ENCODE results near the gene AIFM3.
"Not testable (repeated sequence)": the region's sequence is repeated elsewhere in the genome, so short reads cannot be mapped to it uniquely, and the experiment has no call there.

Gene AIFM3

GRCh38 chr22:20959578-20960461 is 7.2 kb upstream of the AIFM3 start:
- DNase-seq, result no peak

- no peak for DNase-seq
Measured at GRCh38 chr22:20960609-20961008, 6.4 kb upstream of the AIFM3 start.

DNA sequence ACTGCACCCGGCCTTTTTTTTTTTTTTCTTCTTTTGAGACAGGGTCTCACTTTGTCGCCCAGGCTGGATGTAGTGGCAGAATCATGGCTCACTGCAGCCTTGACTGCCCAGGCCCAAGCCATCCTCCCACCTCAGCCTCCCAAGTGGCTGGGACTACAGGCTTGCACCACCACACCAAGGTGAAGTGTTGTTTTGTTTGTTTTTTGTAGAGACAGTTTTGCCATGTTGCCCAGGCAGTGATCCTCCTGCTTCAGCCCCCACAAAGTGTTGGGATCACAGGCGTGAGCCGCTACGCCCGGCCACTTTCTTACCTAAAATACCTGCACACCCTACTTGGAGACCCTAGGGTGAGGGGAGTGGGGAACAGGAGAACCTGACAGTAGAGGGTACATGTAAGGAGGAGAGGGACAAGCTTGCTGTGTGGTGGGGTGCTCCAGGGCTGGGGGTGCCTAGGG is 4.5 kb upstream of the AIFM3 start:
- DNase-seq, result no peak

DNA sequence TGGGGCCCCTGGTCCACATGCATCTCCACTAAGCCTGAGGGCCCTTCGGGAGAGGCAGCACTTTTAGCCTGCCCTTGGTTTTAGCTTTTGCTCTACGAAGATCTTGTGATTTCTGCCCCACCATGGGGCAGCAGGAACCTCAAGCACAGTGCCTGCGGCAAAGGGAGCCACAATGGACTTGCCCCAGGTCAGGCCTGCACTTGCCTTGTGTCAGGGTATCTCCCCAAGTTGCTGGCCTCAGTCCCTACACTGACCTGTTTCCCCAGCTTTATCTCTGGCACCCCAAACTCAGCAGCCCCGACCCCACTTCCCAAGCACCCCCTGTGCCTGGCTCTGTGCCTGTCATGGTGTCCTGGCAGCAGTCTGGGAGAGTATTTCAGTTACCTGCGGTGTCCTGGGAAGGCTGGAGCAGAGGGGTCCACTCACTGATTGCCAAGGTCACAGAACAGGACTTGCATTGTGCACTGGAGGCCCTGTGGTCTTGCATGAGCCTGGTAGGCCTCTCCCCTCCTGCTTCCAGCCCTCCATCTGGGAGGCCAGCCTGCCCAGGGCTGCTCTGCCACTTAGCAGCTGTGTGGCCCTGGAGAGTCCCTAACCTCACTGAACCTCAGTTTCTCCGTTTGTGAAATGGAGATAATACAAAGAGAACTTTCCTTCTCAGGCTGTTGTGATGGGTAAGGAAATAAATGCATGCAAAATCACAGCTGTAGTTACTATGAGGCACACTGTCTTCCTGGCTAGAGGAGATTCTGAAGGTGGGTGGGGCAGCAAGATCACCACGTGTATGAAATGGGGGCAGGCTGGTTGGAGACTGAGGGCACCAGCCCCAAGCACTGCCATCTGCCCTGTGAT is 3.6 kb upstream of the AIFM3 start:
- no peak for DNase-seq

GRCh38 chr22:20964090-20964798 is 2.8 kb upstream of the AIFM3 start:
- DNase-seq, result no peak

GRCh38 chr22:20964799-20965103 is 2.3 kb upstream of the AIFM3 start:
- DNase-seq, result no peak

DNA sequence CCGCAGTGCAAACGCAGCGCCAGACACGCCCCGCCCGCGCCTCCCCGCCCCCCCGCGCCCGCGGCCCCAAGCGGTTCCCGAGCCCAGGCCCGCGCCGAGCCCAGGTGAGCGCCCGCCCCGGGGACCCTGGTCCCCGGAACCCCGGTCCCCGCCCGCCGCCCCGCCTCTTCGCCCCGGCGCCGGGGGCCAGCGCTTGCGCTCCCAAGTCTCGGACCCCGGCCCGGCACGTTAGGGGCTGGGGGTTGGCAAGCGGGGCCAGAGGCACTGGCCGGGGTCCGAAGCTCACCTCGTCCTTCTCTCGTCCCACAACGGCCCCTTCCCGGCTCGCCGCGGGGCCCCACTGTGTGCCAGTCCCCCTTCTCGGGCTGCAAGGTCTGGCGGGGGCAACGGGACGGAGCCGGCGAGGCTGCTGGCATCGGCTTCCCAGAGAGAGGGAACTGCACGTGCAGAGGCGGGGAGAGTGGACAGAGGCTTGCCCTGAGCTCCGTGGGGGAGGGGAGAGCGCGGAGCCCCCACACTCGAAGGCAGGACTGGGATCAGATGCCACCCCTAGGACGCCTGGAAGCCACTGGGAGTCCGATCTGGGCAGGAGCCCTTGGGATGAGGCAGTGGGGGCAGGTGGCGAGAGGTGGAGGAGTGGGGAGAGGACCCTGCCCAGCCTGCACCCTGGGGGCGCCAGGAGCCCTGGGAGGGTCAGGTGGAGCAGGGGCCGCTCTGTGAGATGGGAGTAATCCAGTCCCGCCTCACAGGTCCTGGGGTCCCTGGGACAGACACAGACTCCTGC is 1.8 kb upstream of the AIFM3 start:
- DNase-seq, result no peak

DNA sequence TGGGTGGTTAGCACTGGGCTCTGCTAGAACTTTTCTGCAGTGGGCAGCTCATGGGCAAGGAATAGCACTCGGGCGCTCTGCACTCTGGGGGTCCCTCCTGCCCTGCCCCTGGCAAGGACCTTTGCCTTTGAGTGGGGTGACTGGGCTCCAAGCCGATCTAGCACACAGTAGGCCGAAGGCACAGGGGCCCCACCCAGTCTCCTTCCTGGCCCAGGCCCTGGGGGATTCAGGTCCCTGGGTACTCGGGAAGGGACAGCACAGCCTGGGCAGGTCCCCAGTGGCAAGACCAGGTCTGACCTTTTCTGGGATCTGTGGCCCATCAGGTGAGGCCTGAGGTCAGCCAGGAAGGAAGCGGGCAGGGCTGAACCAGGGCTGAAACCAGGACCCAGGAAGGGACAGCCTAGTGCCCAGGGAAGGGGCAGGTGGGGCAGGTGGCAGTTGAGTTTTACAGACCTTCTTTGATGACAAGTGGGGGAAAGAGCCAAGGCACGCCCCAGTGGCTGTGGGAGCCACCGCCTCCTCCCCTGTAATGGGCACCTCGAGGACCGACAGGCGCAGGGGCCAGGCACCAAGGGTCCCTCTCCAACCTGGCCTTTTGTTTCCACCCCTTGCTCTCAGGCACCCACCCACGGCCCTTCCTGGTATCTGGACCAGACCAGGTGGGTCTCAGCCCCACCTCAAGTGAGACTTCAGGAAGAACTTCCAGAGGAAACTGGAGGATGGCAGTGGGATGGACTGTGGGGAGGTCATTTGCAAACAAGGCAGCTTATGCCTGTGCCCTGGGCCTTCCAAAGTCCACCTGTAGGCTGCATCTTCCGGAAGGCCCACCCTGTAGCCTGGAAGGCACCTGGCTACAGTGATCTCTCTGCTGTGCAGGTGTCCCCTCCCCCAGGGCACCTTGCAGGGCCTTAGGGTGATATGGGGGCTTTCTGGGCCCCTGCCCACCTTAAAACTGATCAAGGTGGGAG is 883 bp upstream of the AIFM3 start:
- no peak for DNase-seq

DNA sequence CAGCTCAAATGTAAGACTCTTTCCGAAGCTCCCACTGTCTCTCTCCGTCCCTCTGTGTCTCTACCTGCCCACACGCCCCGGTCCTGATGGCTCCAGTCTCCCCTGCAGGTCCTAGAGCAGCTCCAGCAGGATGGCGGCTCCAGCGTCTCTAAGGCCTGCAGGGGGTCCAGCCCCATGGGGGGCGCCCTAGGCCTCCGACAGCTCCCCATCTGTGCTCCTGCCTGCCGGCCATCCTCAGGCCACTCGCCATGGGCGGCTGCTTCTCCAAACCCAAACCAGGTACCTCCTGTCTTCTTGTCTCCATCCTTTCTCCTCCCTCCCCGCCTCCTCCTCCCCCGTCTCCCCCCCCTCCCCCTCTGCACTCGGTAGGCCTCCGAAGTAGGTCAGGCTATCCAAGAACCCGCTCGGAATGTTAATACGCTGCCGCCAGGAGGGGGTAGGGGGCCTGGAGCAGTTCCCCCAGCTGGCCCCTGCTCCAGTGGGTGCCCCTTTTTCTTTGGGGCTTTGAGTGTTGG is 699 bp downstream of the AIFM3 start:
- no peak for DNase-seq

GRCh38 chr22:20968281-20968977 is 1.4 kb downstream of the AIFM3 start:
- DNase-seq, result no peak

GRCh38 chr22:20970939-20971657 is 4.0 kb downstream of the AIFM3 start:
- no peak for DNase-seq

DNA sequence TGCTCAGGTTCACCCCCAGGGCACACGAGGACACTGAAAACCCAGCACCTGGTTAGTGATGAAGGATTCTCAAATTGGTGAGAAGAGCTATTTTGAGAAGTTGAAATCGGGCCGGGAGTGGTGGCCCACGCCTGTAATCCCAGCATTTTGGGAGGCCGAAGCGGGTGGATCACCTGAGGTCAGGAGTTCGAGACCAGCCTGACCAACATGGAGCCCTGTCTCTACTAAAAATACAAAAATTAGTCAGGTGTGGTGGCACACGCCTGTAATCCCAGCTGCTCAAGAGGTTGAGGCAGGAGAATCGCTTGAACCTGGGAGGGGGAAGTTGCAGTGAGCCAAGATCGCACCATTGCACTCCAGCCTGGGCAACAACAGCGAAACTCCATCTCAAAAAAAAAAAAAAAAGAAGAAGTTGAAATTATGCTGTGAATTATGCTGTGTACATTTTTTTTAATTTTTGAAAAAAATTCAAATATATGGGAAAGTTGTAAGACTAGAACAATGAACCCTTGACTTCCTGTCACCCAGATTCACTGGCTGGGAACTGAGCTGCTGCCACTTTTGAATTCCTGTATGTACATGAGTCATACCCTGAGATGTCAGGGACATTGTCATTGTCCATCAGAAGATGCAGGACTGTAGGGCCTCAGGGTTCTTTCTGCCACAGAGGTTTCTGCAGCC is 5.1 kb downstream of the AIFM3 start:
- DNase-seq, result not testable (repeated sequence)

DNA sequence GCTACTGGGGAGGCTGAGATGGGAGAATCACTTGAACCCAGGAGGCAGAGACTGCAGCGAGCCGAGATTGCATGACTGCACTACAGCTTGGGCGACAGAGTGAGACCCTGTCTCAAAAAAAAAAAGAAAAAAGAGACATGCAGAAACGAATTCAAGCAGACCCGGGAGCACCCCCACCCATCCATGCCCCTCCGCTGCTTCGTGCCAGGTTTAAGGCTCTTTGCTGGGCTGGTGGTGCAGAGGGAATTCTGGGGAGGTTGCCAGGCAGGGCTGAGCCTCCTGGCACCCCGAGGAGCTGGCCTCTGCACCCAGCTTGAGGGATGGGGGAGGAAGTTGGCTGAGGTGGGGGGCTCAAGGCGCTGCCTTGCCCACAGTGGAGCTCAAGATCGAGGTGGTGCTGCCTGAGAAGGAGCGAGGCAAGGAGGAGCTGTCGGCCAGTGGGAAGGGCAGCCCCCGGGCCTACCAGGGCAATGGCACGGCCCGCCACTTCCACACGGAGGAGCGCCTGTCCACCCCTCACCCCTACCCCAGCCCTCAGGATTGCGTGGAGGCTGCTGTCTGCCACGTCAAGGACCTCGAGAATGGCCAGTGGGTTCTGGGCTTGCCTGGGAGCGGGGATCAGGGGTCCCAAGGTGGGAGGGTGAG is 6.0 kb downstream of the AIFM3 start:
- DNase-seq, result no peak

- DNase-seq, result no peak
Measured at GRCh38 chr22:20973634-20974286, 6.7 kb downstream of the AIFM3 start.

DNA sequence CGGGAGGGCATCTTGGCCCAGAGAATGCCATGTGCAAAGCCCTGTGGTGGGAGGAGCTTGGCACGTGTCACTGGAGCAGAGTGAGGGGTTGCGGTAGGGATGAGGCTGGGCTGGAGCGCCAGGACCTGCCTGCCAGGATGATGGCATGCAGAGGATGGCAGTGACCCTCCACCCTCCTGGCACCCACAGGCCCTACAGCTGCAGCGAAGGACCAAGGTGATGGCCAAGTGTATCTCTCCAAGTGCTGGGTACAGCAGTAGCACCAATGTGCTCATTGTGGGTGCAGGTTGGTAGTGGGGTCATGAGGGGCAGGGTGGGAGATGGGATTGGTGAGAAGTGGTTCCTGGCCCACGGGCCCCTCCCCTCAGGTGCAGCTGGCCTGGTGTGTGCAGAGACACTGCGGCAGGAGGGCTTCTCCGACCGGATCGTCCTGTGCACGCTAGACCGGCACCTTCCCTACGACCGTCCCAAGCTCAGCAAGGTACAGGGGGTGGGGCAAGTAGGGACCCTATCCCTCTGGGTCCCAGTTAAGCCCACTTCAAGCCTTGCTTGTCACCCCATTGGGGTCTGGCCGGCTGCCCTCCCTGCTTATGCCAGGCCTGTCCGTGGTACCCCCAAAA is 7.4 kb downstream of the AIFM3 start:
- DNase-seq, result no peak

DNA sequence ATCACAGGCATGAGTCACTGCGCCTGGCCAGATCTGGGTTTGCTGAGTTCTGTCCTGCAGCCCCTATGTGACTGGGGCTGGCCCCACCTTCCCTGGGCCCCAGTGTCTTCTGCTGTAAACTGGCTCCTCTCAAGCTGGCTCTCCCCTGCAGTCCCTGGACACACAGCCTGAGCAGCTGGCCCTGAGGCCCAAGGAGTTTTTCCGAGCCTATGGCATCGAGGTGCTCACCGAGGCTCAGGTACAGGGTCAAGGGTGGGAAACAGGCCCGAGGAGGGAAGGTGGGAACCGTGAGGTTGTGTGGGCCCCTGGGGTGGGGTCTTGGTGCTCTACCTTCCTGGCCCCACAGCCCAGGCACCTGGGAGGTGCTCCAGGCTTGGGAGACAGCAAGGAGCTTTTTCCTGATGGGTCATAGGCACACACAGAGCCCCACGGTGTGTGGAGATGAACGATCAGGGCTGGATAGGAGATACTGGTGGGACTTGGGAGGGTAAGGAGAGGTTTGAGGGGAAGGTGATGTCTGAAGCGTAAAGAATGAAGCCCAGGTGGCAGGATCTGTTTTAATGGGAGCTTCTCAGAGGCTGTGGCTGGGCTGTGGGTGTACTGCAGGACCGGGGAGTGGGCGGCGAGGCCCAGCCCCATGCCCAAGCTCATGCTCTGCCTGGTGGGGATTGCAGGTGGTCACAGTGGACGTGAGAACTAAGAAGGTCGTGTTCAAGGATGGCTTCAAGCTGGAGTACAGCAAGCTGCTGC is 8.7 kb downstream of the AIFM3 start:
- no peak for DNase-seq
